HepG2 (cell line): ENCODE data around the gene PHF3. TPM values are rescaled to one million over a fixed set of nuclear protein-coding genes. Genes with fewer than 3 reads are reported as not detected.
A peak's percentile ranks its signal among the peaks of the same experiment; 100 is the strongest.

ENCODE experiments used
- AFF4 ChIP-seq: sonication (generic); formaldehyde crosslinking; IDR thresholded peaks from 2 replicates; pipeline ENCODE4 v1.4.0; 2020; ENCODE audit warnings: missing genetic modification reagents
- CREB1 ChIP-seq, 2 experiments: fragments of 450-650 bp in 1 of 2; IDR thresholded peaks; 2 replicates each; pipeline ENCODE4 v1.6.1; 2016 to 2017; ENCODE audit warnings: control low read depth in 1 of 2, mild to moderate bottlenecking in 1 of 2, missing compliant biosample characterization in 1 of 2, missing genetic modification characterization in 1 of 2
- EED ChIP-seq: sonication (generic); formaldehyde crosslinking; IDR thresholded peaks from 2 replicates; pipeline ENCODE4 v1.5.0; 2020; ENCODE audit warnings: mild to moderate bottlenecking, missing genetic modification reagents
- IRF9 ChIP-seq: sonication (generic); formaldehyde crosslinking; IDR thresholded peaks from 2 replicates; pipeline ENCODE4 v1.8.0; 2022; ENCODE audit warnings: missing genetic modification reagents, mild to moderate bottlenecking, borderline replicate concordance
- NR2F1 ChIP-seq, 2 experiments: fragments of 450-650 bp in 1 of 2; formaldehyde crosslinking in 1 of 2; IDR thresholded peaks; 2 replicates each; pipeline versions ENCODE4 v1.5.0 to v1.6.1; 2016 to 2020; ENCODE audit warnings: mild to moderate bottlenecking in 1 of 2, missing compliant biosample characterization in 1 of 2, missing genetic modification reagents in 1 of 2, moderate library complexity in 1 of 2
- U2AF1 ChIP-seq: fragments of 200-400 bp; formaldehyde crosslinking; optimal IDR thresholded peaks from 2 replicates; pipeline ENCODE3; 2017; ENCODE audit warnings: mild to moderate bottlenecking, low read depth, low read length
- YEATS4 ChIP-seq: sonication (generic); formaldehyde crosslinking; IDR thresholded peaks from 2 replicates; pipeline ENCODE4 v1.4.0; 2020; ENCODE audit warnings: missing genetic modification reagents, borderline replicate concordance
- ZBTB40 ChIP-seq, 2 experiments: fragments of 450-650 bp in 1 of 2; sonication (generic) in 1 of 2; formaldehyde crosslinking in 1 of 2; IDR thresholded peaks; 2 replicates each; pipeline versions ENCODE4 v1.6.1 to v1.8.0; 2016 to 2022; ENCODE audit warnings: antibody characterized with exemption in 1 of 2, mild to moderate bottlenecking in 1 of 2, missing genetic modification reagents in 1 of 2
- ZBTB7B ChIP-seq: sonication (generic); formaldehyde crosslinking; IDR thresholded peaks from 2 replicates; pipeline ENCODE4 v1.4.0; 2020; ENCODE audit warnings: missing genetic modification reagents
- ZNF343 ChIP-seq: sonication (generic); formaldehyde crosslinking; IDR thresholded peaks from 2 replicates; pipeline ENCODE4 v1.4.0; 2020; ENCODE audit warnings: mild to moderate bottlenecking, missing genetic modification reagents
- ZNF432 ChIP-seq: sonication (generic); formaldehyde crosslinking; IDR thresholded peaks from 2 replicates; pipeline ENCODE4 v1.5.0; 2020; ENCODE audit warnings: missing genetic modification reagents, mild to moderate bottlenecking, borderline replicate concordance
- polyA plus RNA-seq, 8 experiments: library from polyadenylated mRNA; depleted of rRNA in 3 of 8; stranded (reverse) in 7 of 8; unstranded in 1 of 8; fragments of >200 nt; fragmentation: Illumina TruSeq in 4 of 8; extraction: Trizol in 4 of 8; gene quantifications; 2 replicates each; pipeline versions ENCODE4 v1.2.1 to v1.2.3, GENCODE V29; 2011 to 2016; ENCODE audit warnings: low read depth in 4 of 8, missing spikeins in 1 of 8, mixed read lengths in 1 of 8; ENCODE audit not compliant: insufficient read depth in 1 of 8
- total RNA-seq, 5 experiments: library from RNA; depleted of rRNA; stranded (reverse); fragments of >200 nt; fragmentation: Illumina TruSeq; extraction: Trizol; gene quantifications; 2 replicates each; pipeline ENCODE4 v1.2.3, GENCODE V29; 2016; ENCODE audit warnings: low read depth in 1 of 5

The PHF3 gene
- total and polyA plus RNA-seq, 2 of the 13 experiments (the other 11 are each of a cell fraction or from before 2014, with no cell fraction given): 19.8 to 70.4 TPM

GRCh38 chr6:63589952-63590411 lies 45.6 kb upstream of the PHF3 start (continued):
- no peak for TF ChIP-seq ZBTB40 (IDR thresholded peaks at IDR 0.05)
- no peak for TF ChIP-seq ZBTB40 (CRISPR knock-in tag; IDR thresholded peaks at IDR 0.05)
- TF ChIP-seq EED (CRISPR knock-in tag): no peak
- no peak for TF ChIP-seq IRF9 (CRISPR knock-in tag)
- peak; percentile 98 for TF ChIP-seq CREB1 (IDR thresholded peaks at IDR 0.05)
- peak; percentile 97 for TF ChIP-seq CREB1 (CRISPR knock-in tag; IDR thresholded peaks at IDR 0.05)
- peak in 1 of 2 experiments; percentile 15; a peak in 1 of 4 replicates for TF ChIP-seq NR2F1 (CRISPR knock-in tag; IDR thresholded peaks at IDR 0.05)
- no peak for TF ChIP-seq ZNF432 (CRISPR knock-in tag)
- no peak for TF ChIP-seq U2AF1
- no peak for TF ChIP-seq YEATS4 (CRISPR knock-in tag)
- no peak for TF ChIP-seq ZNF343 (CRISPR knock-in tag)
- TF ChIP-seq AFF4: no peak
- TF ChIP-seq ZBTB7B: no peak
